Breast epithelium (tissue), 3 donors: ENCODE measurements around the gene BRAT1. TPM values are rescaled to one million over a fixed set of nuclear protein-coding genes. Genes with fewer than 3 reads are reported as not detected.

Source experiments
- total RNA-seq, 3 donors: library from RNA; depleted of rRNA; stranded (reverse); fragments of >200 nt; gene quantifications; one replicate each; pipeline ENCODE4 v1.1.0, GENCODE V29; 2016

The BRAT1 gene
- total RNA-seq, 3 donors from 2014 or later = 20.8 to 36.4 (median 28.4) TPM

Other genes starting within 250 kb of the BRAT1 start
- 10 to 100 TPM in 2 of 3 donors, 1 to 10 TPM in 1; 8.8 to 32.3 (median 20.3) TPM for gene SNX8, start 241.1 kb downstream of the BRAT1 start, total RNA-seq
- 100 to 1,000 TPM; 111 to 122 (median 115) TPM for gene EIF3B, start 200.7 kb downstream of the BRAT1 start, total RNA-seq
- 10 to 100 TPM in 1 of 3 donors, 1 to 10 TPM in 2; 6.2 to 15.0 (median 7.2) TPM for gene CHST12, start 151.9 kb downstream of the BRAT1 start, total RNA-seq
- gene GRIFIN, start 79.1 kb downstream of the BRAT1 start, total RNA-seq = not detected
- 10 to 100 TPM in 1 of 3 donors, 1 to 10 TPM in 2; 5.0 to 16.4 (median 9.1) TPM for gene LFNG, start 35.8 kb downstream of the BRAT1 start, total RNA-seq
- 10 to 100 TPM; 13.4 to 22.7 (median 13.8) TPM for gene IQCE, start 3.5 kb upstream of the BRAT1 start, total RNA-seq
- gene TTYH3, start 76.5 kb upstream of the BRAT1 start, total RNA-seq = 10 to 100 TPM; 11.6 to 17.9 (median 17.4) TPM
- gene AMZ1, start 132.7 kb upstream of the BRAT1 start, total RNA-seq = under 1 TPM; 0.16 to 0.88 (median 0.33) TPM